NOMO-1 treated with DMSO at 0.1 percent for 48 hours (cell line): Measurements from ENCODE around the gene UNC119B.

Source experiments
- DNase-seq: peaks from one replicate; lab custom pipeline; 2025; ENCODE audit not compliant: unreplicated experiment; lab: John Stamatoyannopoulos, UW

Gene UNC119B

DNA sequence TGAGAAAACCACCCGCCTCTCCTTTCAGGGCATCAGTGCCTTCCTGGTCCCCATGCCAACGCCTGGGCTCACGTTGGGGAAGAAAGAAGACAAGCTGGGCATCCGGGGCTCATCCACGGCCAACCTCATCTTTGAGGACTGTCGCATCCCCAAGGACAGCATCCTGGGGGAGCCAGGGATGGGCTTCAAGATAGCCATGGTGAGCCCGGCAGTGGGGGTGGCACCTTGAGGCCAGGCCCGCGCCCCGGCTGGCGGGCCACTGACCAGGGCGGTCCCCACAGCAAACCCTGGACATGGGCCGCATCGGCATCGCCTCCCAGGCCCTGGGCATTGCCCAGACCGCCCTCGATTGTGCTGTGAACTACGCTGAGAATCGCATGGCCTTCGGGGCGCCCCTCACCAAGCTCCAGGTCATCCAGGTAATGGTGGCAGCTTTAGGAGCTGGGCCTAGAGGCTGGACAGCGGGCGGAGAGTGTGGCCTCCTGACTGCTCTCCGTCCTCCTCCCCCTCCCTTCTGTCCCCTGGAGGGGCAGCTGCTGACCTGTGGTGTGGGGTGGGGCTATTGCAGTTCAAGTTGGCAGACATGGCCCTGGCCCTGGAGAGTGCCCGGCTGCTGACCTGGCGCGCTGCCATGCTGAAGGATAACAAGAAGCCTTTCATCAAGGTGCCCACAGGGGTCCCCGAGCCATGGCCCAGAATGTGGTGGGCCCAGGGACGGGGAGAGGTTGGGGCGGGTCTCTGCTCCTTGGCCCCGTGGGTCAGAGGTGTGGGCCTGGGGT, 28.2 kb downstream of the UNC119B start:
- no peak for DNase-seq

GRCh38 chr12:120739031-120739762, 28.9 kb downstream of the UNC119B start:
- no peak for DNase-seq

DNA sequence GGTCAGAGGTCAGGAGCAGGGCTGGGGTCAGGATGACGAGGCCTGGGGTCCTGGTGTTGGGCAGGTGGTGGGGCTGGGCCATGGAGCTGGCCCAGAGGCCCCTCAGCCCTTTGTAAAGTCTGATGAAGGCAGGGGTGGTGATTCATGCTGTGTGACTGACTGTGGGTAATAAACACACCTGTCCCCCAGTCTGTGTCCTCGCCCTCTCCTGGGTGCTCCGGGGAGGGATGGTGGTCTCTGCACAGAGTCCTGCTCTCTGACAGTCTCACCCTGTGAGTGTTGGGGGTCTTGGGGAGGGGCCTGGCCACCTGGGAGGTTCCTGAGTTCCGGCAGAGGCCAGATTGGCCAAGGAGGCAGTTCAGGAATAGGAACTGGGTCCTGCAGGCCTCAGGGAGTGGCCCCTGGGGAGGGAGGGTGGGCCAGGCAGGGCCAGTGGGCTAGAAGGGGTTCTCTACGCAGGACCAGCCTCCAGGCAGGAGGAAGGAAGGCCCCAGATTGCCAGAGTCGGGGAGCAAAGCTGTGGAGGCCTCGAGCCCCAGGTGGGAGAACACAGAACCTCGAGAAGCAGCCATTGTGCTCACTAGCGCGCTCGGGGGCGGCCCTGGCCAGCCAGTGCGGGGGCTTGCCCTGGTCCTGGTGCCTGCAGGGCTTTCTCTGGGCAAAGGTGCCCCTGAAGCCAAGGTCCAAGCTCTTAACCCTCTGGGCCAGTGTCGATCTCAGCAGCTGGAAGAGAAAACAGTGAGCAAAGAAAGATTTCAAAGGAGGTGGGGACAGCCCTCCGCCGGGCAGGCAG, 29.8 kb downstream of the UNC119B start:
- DNase-seq: no peak

DNA sequence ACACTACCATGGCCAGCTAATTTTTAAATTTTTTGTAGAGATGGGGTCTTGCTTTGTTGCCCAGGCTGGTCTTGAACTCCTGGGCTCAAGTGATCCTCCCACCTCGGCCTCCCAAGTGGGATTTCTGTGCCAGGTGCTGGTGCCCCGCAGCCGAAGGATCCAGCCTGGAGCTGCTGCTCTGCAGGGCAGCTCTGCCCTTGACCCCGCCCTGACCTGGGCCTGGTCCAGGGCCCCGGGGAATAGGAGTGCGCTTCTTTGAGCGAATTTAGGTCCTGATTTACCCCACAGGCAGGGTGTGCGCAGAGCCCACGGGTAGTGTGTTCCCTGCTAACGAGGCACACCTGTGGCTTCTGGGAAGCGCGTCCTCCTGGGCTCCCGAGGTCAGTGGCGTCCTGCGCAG, 30.6 kb downstream of the UNC119B start:
- DNase-seq: no peak

- no peak for DNase-seq
These were observed 31.5 kb downstream of the UNC119B start for GRCh38 chr12:120741476-120742421.

DNA sequence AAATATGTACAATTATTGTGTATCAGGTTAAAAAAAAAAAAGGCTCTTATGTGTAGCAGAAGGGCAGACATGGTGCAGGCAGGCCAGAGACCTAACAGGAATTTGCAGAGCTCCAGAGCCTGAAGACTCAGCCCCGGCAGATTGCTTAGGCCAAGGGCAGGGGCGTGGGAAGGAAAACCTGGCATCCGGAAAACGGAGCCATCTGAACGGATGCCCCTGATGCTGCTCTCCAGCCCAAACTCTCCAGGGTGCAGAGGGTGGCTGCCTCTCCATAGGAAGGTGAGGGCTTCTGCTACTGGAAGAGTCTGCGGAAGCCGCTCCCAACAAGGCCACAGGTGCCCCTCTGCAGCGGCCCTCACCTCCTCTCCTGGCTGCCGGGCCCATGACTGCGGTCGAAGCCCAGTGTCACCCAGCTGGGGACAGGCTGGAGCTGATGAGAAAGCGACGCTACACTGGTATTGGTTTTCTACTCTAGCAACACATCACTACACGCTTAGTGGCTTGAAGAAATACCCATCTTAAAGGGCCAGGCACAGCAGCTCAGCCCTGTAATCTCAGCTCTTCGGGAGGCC, 34.8 kb downstream of the UNC119B start:
- DNase-seq: no peak

- DNase-seq: no peak
These were observed 38.0 kb downstream of the UNC119B start for GRCh38 chr12:120748242-120748641.

GRCh38 chr12:120749256-120749655, 39.0 kb downstream of the UNC119B start:
- DNase-seq: no peak

GRCh38 chr12:120750806-120751205, 40.5 kb downstream of the UNC119B start:
- DNase-seq: no peak

DNA sequence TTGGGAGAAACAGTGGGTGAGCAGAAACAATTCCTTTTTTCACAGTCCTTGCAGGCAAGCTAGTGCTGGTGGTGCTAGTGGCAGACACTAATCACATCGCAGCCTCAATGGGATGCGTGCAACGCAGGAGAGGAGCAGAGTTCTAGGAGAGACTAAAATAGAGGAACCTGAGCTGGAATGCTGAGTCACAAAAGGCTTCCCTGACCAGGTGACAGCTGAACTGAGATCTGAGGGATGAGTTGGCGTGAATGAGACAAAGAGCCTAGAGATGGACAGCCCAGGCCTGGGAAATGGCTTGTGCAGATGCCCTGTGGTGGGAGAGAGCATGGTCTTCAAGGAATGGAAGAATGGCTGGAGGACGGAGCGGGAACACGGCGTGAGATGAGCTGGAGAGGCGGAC, 41.1 kb downstream of the UNC119B start:
- peak; percentile 8 for DNase-seq

- no peak for DNase-seq
These were observed 44.5 kb downstream of the UNC119B start for GRCh38 chr12:120754792-120755191.

DNA sequence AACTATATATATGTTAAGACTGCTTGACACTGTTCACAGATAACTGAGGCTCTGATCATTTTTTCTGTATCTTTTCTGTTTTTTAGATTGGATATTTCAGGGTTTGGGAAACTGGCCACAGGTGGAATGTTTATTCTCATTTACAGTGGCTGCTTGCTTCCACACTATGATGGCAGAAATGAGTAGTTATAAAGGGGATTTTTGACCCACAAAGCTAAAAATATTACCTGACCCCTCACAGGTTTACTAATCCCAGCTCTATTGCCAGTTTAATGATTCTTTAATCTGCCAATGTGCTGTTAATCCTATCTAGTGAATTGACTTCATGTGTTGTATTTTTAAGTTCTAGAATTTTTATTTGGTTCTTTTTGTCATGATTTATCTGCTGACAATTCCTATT, 45.0 kb downstream of the UNC119B start:
- DNase-seq: no peak

- no peak for DNase-seq
These were observed 47.0 kb downstream of the UNC119B start for GRCh38 chr12:120757226-120757742.

- DNase-seq: no peak
These were observed 47.7 kb downstream of the UNC119B start for GRCh38 chr12:120757949-120758348.

DNA sequence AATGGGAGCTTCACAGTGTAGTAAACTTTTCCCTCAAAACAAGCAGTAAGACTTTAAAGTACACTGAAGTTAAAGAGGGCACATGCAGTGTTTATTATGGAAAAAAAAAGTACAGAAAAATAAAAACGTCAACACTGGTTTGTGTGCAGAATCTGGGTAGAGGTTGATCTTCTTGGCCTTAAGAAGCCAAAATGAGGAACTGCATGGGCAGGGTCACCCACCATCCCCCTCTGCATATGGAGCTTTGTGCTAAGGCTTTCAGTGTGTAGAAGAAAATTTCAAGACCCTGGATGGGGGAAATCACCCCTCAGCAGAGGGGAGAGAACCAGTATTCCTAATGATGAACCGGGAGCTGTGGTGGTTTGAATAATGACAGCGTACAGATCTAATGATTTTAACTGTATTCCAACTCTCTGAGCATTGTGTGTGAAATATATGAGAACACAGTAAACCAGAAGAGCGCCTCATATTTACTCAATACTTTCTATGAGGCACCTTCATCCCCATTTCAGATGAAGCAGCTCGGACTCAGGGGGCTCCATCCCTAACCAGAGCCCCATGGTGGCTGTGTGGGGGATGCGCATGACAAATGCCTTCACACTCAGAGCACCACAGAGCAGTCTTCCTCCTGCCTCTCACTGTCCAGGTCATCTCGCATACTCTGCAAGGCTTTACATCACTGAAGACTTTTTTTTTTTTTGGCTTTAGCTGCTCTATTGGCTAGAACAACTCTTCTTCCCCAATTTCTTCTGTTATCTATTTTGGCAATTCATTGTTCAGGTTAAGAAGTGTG, 48.7 kb downstream of the UNC119B start:
- no peak for DNase-seq

- DNase-seq: no peak
These were observed 49.5 kb downstream of the UNC119B start for GRCh38 chr12:120759591-120760348.

DNA sequence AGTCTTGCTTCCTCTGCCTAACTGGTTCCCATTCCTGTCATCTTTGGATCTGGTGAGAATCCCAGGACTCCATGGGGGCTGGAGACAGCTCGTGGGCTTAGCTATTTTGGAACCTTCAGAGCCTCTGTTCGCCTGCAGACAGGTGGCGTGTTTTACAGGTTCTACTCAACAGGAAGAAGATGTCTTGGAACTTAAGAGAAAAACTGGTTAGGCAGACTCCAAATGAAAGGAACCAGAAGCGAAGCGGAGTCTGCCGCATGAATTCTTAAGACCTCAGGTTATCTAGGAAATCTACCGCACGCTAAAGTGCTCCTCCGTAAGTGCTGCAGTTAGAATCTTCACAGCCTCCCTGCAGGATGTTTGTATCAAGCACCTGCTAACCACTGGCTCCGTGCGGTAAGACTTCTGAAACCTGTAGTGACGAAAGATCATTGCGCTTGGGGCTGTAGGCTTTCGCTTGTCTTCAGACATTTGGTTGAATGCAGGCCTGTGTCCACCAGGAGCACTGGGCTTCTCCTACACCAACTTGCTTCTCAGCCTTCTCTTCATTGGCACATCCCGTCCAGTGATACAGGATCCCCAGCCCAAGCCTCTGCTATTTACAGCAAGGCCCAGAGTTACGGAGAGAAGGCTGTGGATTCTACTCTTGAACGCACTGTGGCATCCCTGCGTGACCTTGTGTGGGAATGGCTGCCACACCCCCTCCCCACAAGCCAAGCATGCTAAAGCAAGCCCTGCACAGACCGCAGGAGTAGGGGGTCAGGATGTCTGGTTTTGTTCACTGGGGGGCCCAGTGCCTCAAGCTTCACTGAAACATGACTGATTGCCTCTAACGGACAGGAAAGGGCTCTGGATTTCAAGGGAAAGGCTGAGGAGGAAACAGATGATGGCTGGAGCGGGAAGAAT, 50.3 kb downstream of the UNC119B start:
- no peak for DNase-seq
